Measurements from ENCODE around the gene KPTN.
A peak's percentile ranks its signal among the peaks of the same experiment; 100 is the strongest.

KPTN gene

GRCh38 chr19:47508721-47509120 lies 24.7 kb upstream of the KPTN start:
- no peak for DNase-seq

DNA sequence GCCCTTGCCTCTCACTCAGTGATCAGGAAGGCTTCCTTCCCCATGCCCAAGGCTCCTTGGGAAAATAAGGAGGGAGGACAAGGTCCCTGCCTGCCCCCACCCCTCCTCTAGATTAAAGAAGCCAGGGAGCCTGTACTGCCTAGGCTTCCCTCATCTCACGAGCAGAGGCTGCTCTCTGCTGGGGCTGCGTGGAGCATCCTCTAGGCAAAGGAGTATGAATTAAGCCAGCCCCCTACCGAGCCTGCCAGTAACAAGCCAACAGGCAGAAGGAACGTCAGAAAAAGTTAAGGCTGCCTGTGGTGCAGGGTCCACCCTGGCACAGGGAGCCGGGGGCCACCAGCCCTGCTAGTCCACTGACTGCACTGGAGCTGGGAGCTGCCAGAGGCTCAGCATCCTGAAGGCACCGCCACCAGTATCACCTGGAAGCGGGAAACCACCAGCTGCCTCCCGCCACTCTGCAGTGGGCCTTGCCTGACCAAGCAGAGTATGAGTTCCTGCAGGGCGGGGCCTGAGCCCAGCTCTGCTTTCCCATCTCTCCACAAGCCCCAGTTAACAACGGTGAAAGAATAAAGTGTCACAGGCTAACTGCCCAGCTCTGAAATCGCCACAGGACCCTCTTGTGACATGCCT lies 24.0 kb upstream of the KPTN start:
- no peak for DNase-seq

DNA sequence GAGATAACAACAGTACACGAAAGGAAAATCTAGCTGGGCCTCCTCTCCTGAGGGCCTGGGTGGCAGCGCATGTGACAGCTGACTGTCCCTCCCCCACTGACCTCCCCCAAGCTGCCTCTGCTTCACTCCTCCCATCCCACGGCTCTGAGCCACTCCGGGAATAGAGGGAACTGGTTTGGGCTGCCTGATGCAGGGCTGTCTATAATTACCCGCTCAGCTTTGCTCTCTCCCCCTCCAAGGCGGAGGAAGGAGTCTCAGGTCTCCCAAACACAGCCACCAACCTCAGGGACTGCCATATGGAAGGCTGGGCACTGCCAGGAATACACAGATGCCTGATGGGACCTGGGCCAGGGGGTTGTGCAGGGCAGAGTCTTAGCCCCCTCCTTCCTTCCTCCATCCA lies 23.0 kb upstream of the KPTN start:
- peak; percentile 68 for DNase-seq

GRCh38 chr19:47506459-47506858 lies 22.4 kb upstream of the KPTN start:
- DNase-seq, result no peak

GRCh38 chr19:47505506-47505905 lies 21.5 kb upstream of the KPTN start:
- no peak for DNase-seq

DNA sequence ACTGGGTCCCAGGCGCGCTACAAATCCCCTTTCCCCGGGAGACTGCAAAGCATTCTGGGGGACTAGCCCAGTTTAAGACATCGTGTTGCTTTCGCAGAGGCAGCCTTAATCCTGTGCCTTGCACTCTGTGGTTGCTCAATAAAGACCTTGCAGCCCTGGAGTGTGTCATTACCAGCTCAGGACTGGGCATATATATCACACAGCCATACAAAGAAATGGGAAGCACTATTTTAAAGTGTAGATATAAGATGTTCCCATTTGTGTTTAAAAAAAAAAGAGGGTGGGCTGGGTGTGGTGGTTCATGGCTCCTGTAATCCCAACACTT lies 19.8 kb upstream of the KPTN start:
- no peak for DNase-seq

DNA sequence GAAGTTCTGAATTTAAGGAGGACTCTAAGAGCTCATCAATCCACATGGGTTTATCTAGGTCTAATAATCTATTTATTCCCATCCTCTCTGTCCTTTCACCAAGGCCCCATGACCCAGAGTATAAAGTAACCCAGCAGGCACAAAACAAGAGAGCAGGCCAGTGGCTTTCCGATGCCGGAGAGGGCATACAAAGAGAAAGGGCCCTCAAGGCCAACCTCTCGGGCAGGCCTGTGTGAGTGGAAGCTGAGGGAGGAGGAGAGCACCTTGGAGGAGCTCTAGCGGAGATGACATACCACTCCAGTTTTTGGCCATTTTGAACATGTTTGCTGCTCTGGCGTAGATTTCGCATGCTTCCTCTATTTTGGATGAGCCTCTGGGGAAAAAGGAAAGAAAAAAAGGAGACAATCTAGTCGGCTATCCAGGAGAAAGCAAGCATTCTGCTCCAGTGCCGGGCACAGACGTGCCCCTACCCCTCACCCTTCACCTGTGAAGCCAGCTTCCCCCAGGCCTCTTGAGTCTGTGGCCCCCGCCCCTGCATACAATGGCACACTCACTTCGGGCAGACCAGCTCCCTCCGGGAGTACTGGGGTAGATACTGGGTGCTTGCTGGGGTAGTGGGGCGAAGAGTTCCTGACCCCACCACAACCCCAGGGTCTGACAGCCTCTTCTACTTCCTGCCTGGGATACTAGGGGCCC lies 19.3 kb upstream of the KPTN start:
- no peak for DNase-seq

DNA sequence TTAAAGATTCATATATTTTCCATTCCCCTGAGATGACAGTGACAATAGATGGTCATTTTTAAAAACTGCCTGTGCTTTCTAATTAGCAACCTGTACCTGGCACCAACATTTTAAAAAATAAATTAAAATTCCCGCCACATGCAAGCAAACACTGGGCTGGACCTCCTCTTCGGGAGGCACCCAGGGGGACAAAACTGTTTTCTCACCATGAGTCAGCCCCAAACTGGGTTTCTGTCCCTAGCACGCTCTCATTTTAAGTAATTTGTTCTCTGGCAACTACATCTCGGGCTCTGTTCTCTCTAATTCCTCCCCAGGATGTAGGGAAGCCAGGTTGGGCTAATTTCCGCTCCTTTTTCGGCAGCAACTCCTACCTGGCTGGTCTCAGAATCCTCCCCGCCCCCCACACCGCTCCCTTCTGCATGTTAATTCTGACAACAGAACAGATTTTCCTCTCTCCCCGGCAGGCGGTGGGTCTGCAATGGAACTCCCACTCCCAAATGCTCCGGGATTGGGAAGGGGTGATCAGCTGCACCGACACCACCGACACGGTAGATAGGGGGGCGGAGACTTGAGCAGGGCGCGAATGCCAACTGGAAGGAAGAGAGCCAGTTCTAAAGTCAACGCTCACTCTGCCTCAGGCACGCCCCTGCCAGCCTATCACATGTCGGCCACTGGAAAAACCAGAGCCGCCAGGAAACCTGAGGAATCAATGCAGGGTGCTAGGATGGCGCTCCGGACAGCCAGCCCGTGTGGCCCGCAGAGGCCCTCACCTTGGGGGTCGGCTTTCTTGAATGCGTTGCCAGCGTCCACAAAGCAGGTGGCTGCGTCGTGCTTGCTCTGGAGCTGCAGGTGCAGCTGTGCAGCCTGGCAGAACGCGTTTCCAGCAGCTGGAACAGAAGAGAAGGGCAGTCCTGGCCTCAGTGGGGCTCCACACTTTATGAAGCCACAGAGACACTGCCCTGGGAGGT lies 16.1 kb upstream of the KPTN start:
- no peak for DNase-seq

DNA sequence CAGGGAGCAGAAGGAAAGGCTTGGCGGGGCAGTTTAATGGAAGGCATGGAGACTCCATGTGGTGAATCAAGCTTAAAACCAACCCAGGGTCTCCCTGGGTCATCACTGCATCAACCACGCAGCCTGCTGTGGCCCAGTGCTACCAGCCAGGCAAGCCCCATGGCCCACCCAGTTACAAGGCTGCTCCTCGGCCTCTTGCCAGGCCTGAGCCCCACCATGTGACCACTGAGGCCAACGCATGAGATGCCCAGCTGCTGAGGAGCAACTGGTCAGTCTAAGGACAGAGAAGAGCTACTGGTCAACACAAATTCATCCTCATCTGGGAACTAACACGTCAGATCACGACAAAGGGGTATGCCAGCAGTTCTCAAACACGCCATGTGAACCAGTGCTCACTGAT lies 15.4 kb upstream of the KPTN start:
- DNase-seq, result no peak

- DNase-seq, result no peak
Observed at GRCh38 chr19:47498561-47498960, 14.5 kb upstream of the KPTN start.

DNA sequence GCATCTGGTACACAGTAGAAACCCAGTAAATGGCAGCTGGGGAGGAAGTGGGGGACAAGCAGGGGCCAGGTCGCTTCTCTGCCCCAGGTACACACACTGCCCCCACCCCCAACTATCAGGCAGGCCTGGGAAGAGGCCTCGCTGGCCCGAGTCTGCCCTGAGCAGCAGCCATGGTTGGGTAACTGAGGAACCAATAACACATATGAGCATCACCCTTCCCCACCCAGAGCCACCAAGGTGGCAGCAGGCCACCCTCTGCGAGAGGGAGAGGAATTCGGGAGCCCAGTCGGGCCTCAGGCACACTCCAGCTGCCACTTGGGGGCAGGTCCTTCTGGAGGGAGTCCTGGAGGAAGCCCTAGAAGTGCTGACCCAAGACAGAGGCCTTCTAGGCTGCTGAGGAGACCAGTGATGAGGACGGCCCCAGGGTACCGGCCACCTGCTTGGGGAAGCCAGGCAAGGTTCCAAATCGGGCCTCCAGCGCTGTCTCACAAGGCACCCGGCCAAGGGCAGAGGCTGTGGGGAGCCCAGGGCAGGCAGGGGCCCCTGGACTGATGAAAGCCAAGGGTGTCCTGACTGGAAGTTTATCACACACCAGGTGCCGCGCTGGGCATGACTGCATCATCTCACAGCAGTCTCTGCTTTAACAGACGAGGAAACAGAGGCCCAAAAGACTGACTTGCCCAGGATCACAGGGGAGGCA lies 14.0 kb upstream of the KPTN start:
- DNase-seq, result no peak

DNA sequence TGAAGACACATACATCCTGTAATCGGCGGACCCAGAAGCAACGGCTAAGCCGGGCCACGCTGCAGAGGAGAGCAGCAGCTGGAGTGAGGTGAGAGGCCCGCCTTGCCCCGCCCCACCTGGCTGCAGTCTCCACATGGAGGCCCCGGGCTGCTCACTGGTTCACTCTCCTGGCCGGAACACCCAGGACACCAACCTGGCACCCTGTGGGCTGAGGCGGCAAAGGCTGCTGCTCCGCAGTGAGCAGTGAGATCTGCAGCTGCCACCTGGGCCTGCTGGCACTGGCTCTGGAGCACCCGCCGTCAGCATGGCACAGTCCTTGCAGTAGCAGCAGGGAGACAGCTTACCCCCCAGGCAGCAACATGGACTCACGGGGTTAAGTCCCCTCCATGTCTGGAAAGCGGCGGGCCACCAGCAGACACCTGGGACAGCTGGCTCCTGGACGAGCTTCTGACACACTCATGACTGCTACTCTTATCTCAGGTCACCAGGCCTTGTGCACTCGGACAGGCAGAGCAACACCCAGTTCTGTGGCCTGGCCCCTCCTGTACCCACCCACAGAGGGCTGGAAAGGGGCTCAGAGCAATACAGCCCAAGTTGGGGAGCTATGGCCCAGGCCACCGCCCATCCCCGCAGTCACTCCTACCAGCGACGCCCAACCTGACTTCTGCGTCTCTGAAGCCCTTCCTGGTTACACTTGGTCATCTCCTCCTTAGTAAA lies 13.2 kb upstream of the KPTN start:
- DNase-seq, result no peak

- no peak for DNase-seq
Observed at GRCh38 chr19:47495478-47496372, 11.7 kb upstream of the KPTN start.

GRCh38 chr19:47494729-47495128 lies 10.7 kb upstream of the KPTN start:
- DNase-seq, result peak; percentile 77

DNA sequence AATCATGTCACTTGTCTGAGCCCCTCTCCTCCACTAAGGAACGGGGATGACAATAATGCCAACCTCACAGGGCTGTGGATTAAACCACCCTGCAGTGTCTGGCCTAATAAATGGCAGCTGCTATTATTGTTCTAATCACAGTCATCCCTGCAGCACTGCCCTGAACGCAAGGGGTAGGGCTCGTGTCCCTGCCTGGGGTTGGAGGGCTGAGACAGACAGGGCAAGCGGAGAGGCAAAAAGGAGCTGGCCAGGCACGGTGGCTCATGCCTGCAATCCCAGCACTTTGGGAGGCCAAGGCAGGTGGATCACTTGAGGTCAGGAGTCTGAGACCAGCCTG lies 10.2 kb upstream of the KPTN start:
- no peak for DNase-seq

GRCh38 chr19:47493378-47494210 lies 9.6 kb upstream of the KPTN start:
- DNase-seq, result no peak

DNA sequence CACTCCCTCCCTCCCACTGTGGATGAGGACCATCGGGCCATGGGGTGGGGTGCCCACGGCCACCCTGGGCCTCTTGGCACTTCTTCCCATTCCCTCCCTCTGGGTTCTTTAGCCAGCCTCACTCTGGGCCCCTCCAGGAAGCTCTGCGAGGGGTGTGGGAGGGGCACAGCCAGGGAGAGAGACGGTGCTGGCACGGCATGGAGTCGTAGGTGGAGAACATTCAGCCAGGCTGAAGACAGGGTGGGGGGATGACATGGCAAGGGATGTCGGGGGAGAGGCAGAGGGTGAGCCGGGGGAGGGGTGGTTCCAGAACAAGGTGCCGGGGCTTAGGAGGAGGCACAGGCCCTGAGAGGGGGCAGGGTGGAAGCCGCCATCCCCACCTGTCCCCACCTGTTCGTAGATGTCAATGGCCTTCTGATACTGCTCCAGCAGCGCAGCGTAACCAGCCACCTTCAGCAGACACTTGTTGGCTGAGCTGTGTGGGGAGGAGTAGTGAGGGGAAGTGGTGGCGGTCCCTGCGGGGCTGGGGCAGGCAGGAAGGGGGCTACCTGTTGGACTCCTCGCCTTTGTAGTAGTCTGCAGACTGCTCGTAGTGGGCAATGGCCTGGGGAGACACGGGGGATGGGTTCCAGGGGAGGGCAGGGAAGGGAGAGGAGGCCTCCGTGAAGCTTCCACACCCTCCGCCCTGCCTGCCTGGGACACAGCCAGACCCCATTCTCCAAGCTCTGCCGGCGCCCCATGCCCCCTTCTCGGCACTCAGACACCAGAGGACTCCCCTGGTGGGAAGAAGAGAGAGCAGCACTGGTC lies 8.8 kb upstream of the KPTN start:
- DNase-seq, result no peak

GRCh38 chr19:47492137-47492533 lies 8.1 kb upstream of the KPTN start:
- DNase-seq, result no peak

GRCh38 chr19:47491358-47492136 lies 7.5 kb upstream of the KPTN start:
- DNase-seq, result no peak

All from femur (tissue), 1 donor.